Activated naive CD8-positive, alpha-beta T cell treated with anti-CD3 and anti-CD28 coated beads for 36 hours (primary cell): ENCODE measurements around the gene EPS8L3. TPM values are rescaled to one million over a fixed set of nuclear protein-coding genes. Genes with fewer than 3 reads are reported as not detected.
"Not testable (repeated sequence)": the region's sequence is repeated elsewhere in the genome, so short reads cannot be mapped to it uniquely, and the experiment has no call there.

Experiments
- DNase-seq: peaks from one replicate; pipeline ENCODE4 v3.0.0; 2021
- H3K27ac Mint-ChIP-seq: one replicate; pipeline ENCODE4 v1.8.0; 2022; ENCODE audit warnings: mild to moderate bottlenecking, moderate library complexity, mixed read lengths
- H3K27me3 Mint-ChIP-seq: one replicate; pipeline ENCODE4 v1.8.0; 2022; ENCODE audit warnings: mild to moderate bottlenecking, mixed read lengths
- H3K36me3 Mint-ChIP-seq: one replicate; pipeline ENCODE4 v1.8.0; 2021; ENCODE audit warnings: mild to moderate bottlenecking, mixed read lengths
- H3K4me1 Mint-ChIP-seq: one replicate; pipeline ENCODE4 v1.8.0; 2021; ENCODE audit warnings: mixed read lengths
- H3K4me3 Mint-ChIP-seq: one replicate; pipeline ENCODE4 v1.8.0; 2022; ENCODE audit warnings: mild to moderate bottlenecking, moderate library complexity, mixed read lengths
- H3K9me3 Mint-ChIP-seq: one replicate; pipeline ENCODE4 v1.8.0; 2022; ENCODE audit warnings: mixed read lengths
- total RNA-seq, 2 experiments: library from RNA; stranded (reverse); gene quantifications; one replicate each; pipeline ENCODE4 v1.2.3, GENCODE V29; 2021

EPS8L3 gene
- total RNA-seq, 2 experiments from 2014 or later, result not detected

DNA sequence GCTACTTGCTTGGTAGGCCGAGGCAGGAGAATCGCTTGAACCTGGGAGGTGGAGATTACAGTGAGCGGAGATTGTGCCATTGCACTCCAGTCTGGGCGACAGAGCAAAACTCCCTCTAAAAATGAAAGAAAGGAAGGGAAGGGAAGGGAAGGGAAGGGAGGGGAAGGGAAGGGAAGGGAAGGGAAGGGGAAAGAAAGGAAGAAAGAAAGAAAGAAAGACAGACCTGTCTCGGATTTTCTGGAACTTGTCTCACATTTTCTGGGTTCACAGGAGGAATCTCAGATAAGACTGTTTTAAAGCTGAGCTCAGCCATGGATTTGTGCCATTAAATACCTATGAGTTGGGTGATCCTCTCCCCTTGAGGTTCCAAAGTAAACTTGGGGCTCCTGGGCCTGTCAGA is 38.8 kb downstream of the EPS8L3 start:
- Mint-ChIP-seq H3K9me3 (no peaks in the 10 kb centered on the region), H3K27me3 (peaks cover 4% of the 10 kb centered on the region), H3K4me1 (no peaks in the 10 kb centered on the region), H3K4me3 (no peak overlapping the region), H3K27ac (no peak overlapping the region), H3K36me3 (no peaks in the 10 kb centered on the region)
- DNase-seq, result no peak

- Mint-ChIP-seq H3K27ac (no peak overlapping the region), H3K4me3 (no peak overlapping the region), H3K4me1 (peaks cover 4% of the 10 kb centered on the region), H3K27me3 (no peaks in the 10 kb centered on the region), H3K9me3 (no peaks in the 10 kb centered on the region), H3K36me3 (no peaks in the 10 kb centered on the region)
- DNase-seq, result no peak
Observed at GRCh38 chr1:109722908-109723691, 40.6 kb downstream of the EPS8L3 start.

GRCh38 chr1:109721971-109722370 is 41.8 kb downstream of the EPS8L3 start:
- H3K9me3 Mint-ChIP-seq, result no peaks in the 10 kb centered on the region

DNA sequence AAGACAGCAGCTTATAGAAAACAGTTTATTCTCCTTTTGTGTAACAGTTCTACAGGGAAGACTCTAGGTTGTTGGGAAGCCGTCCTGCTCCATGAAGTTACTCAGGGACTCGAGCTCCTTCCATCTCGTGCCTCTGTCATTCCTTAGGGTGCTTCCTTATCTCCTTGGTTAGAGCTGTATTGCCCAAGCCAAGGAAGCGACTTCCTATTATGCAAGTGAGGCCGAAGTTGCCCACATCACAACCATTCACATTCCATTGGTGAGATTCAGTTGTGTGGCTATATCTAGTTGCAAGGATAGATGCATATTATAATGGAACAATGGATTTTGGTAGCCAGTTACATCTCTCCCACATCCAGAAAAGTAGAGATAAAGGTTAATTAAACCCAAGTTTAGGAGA is 42.7 kb downstream of the EPS8L3 start:
- H3K27me3 Mint-ChIP-seq, result no peaks in the 10 kb centered on the region
- H3K4me1 Mint-ChIP-seq, result peaks cover 4% of the 10 kb centered on the region
- H3K4me3 Mint-ChIP-seq, result no peak overlapping the region
- DNase-seq, result no peak
- no peaks in the 10 kb centered on the region for H3K36me3 Mint-ChIP-seq
- no peak overlapping the region for H3K27ac Mint-ChIP-seq
- no peaks in the 10 kb centered on the region for H3K9me3 Mint-ChIP-seq

More at GRCh38 chr1:109721971-109722370, 41.8 kb downstream of the EPS8L3 start:
- Mint-ChIP-seq H3K4me1 (peaks cover 4% of the 10 kb centered on the region), H3K4me3 (no peak overlapping the region), H3K27me3 (no peaks in the 10 kb centered on the region), H3K36me3 (no peaks in the 10 kb centered on the region), H3K27ac (no peak overlapping the region)
- DNase-seq, result no peak

DNA sequence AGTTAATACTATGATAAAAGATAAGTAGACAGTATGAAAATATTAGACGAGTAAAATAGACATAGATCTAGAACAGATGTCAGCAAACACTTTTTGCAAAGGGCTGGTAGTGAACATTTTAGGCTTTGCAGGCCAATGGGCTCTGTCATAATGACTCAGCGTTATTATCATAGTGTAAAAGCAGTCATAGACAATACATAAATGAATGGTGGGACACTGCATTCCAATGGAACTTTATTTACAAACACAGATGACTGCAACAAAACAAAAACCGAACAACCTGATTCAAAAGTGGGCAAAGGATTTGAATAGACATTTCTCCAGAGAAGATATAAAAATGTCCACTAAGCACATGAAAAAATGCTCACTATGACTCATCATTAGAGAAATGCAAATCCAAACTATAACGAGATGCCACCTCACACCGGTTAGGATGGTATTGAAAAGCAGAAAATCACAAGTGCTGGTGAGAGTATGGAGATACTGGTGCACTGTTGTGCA is 44.3 kb downstream of the EPS8L3 start:
- no peak for DNase-seq
- H3K27me3 Mint-ChIP-seq, result peaks cover 5% of the 10 kb centered on the region
- H3K9me3 Mint-ChIP-seq, result no peaks in the 10 kb centered on the region
- no peak overlapping the region for H3K27ac Mint-ChIP-seq
- no peak overlapping the region for H3K4me3 Mint-ChIP-seq
- H3K4me1 Mint-ChIP-seq, result peaks cover 4% of the 10 kb centered on the region
- H3K36me3 Mint-ChIP-seq, result no peaks in the 10 kb centered on the region

- H3K4me1 Mint-ChIP-seq, result peaks cover 4% of the 10 kb centered on the region
Observed at GRCh38 chr1:109718495-109718894, 45.2 kb downstream of the EPS8L3 start.

DNA sequence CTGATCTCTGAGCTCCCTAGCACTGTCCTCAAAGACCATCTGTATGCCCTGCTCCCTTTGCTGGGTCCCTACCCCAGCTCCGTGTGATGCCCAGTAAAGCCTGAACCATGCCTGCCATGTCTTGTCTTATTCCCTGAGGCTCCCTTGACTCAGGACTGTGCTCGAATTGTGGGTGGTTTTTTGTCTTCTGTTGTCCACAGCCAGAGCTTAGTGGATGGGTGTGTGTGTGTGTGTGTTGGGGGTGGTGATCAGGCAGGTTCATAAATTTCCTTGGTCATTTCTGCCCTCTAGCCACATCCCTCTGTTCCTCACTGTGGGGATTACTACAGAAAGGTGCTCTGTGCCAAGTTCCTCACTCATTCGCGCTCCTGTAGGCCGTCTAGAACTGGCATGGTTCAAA is 46.0 kb downstream of the EPS8L3 start:
- Mint-ChIP-seq H3K4me1 (peaks cover 4% of the 10 kb centered on the region), H3K36me3 (no peaks in the 10 kb centered on the region), H3K27me3 (peaks cover 9% of the 10 kb centered on the region), H3K4me3 (no peak overlapping the region), H3K27ac (no peak overlapping the region), H3K9me3 (no peaks in the 10 kb centered on the region)
- no peak for DNase-seq

More at GRCh38 chr1:109718495-109718894, 45.2 kb downstream of the EPS8L3 start:
- H3K27me3 Mint-ChIP-seq, result peaks cover 9% of the 10 kb centered on the region
- H3K4me3 Mint-ChIP-seq, result no peak overlapping the region
- no peak overlapping the region for H3K27ac Mint-ChIP-seq
- no peaks in the 10 kb centered on the region for H3K9me3 Mint-ChIP-seq
- no peak for DNase-seq
- H3K36me3 Mint-ChIP-seq, result no peaks in the 10 kb centered on the region

DNA sequence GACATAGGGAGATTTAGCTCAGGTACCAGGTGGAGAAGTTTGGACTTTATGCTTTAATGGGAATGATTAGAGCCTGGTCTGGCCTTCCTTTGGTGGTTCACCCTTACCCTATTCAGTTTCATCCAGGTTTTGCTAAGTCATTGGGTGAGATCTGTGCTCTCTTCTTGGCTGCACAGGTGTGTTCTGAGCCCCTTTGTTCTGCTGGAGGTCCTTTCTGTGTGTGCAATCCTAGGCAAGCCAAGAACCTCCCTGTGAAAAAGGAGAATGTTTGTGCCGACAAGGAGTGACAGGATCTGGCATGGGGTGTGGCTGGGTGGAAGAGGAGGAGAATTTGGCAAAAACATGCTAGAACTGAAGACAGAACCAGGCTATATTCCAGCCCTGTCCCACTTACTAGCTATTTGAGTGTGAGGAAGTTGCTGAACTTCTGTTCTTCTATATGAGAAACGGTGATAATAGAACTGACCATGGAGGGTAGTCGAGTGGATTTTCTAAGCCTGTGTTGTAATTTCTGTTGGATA is 47.1 kb downstream of the EPS8L3 start:
- peaks cover 4% of the 10 kb centered on the region for H3K4me1 Mint-ChIP-seq

GRCh38 chr1:109716121-109716520 is 47.6 kb downstream of the EPS8L3 start:
- Mint-ChIP-seq H3K4me3 (no peak overlapping the region), H3K27ac (no peak overlapping the region), H3K27me3 (peaks cover 9% of the 10 kb centered on the region), H3K36me3 (no peaks in the 10 kb centered on the region), H3K9me3 (no peaks in the 10 kb centered on the region), H3K4me1 (peaks cover 4% of the 10 kb centered on the region)
- no peak for DNase-seq

More for the DNA sequence above, 47.1 kb downstream of the EPS8L3 start:
- H3K4me3 Mint-ChIP-seq, result no peak overlapping the region
- H3K36me3 Mint-ChIP-seq, result no peaks in the 10 kb centered on the region
- no peak overlapping the region for H3K27ac Mint-ChIP-seq
- no peaks in the 10 kb centered on the region for H3K9me3 Mint-ChIP-seq
- H3K27me3 Mint-ChIP-seq, result peaks cover 9% of the 10 kb centered on the region
- DNase-seq, result no peak

DNA sequence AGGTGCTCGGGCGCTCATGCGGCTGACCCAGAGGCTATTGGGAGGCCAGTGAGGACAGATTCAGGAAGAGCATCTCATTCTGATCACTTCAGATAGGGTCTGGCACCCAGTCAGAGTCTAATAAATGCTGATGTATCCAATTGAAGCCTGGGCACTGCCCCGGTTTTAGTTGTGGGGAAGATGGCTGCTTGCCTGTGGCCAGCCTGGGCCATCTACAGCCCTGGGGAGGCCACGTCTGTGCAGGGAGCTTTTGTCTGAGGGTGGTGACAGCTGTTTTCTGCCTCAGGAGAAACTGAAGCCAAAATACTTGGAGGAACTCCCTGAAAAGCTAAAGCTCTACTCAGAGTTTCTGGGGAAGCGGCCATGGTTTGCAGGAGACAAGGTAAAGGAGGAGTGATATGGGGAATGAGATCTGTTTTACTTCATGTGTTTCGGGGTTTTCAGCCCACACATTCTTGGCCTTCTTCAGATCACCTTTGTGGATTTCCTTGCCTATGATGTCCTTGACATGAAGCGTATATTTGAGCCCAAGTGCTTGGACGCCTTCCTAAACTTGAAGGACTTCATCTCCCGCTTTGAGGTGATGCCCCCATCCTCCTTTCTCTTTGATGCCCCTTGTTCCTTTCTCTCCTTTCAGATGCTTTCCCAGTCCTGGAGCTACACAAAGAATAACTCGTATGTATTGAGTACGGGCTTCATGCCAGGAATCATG is 48.9 kb downstream of the EPS8L3 start:
- Mint-ChIP-seq H3K36me3 (no peaks in the 10 kb centered on the region), H3K4me3 (no peak overlapping the region), H3K27me3 (peaks cover 9% of the 10 kb centered on the region), H3K9me3 (no peaks in the 10 kb centered on the region), H3K4me1 (peaks cover 4% of the 10 kb centered on the region), H3K27ac (no peak overlapping the region)
- DNase-seq, result no peak

DNA sequence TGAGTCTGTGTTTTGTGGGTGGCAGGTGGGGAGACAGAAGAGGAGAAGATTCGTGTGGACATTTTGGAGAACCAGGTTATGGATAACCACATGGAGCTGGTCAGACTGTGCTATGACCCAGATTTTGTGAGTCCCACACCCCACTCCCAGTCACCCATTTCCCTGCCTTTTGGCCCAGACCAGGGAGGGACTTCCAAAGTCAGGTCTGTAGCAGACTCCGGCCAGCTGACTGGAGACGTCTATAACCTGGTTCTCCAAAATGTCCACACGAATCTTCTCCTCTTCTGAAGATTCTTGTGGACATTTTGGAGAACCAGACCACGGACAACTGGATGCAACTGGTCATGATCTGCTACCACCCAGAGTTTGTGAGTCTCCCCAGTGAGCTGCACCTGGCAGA is 50.1 kb downstream of the EPS8L3 start:
- no peaks in the 10 kb centered on the region for H3K36me3 Mint-ChIP-seq

GRCh38 chr1:109712321-109712864 is 51.3 kb downstream of the EPS8L3 start:
- no peak overlapping the region for H3K27ac Mint-ChIP-seq
- no peak for DNase-seq
- peaks cover 9% of the 10 kb centered on the region for H3K9me3 Mint-ChIP-seq
- no peaks in the 10 kb centered on the region for H3K4me1 Mint-ChIP-seq
- H3K36me3 Mint-ChIP-seq, result no peaks in the 10 kb centered on the region
- H3K4me3 Mint-ChIP-seq, result no peak overlapping the region
- H3K27me3 Mint-ChIP-seq, result peaks cover 9% of the 10 kb centered on the region

More for the DNA sequence above, 50.1 kb downstream of the EPS8L3 start:
- Mint-ChIP-seq H3K4me3 (no peak overlapping the region), H3K27me3 (peaks cover 9% of the 10 kb centered on the region), H3K27ac (no peak overlapping the region), H3K9me3 (peaks cover 6% of the 10 kb centered on the region), H3K4me1 (no peaks in the 10 kb centered on the region)
- DNase-seq, result no peak

GRCh38 chr1:109711593-109712320 is 52.0 kb downstream of the EPS8L3 start, which contains the start of gene GSTM5:
GSTM5 (plus strand) TSS chr1:109712251; CDS start chr1:109712313, 62 bp downstream.
- not testable (repeated sequence) for H3K27ac Mint-ChIP-seq, H3K4me3 Mint-ChIP-seq, H3K36me3 Mint-ChIP-seq, H3K4me1 Mint-ChIP-seq, DNase-seq, H3K27me3 Mint-ChIP-seq, H3K9me3 Mint-ChIP-seq

- H3K9me3 Mint-ChIP-seq, H3K4me1 Mint-ChIP-seq, H3K27ac Mint-ChIP-seq, H3K4me3 Mint-ChIP-seq, DNase-seq, H3K27me3 Mint-ChIP-seq, H3K36me3 Mint-ChIP-seq: not testable (repeated sequence)
Observed at GRCh38 chr1:109709822-109710221, 53.9 kb downstream of the EPS8L3 start.
